AG09319 (cell line): Measurements from ENCODE around the gene MARCHF10.
A peak's percentile ranks its signal among the peaks of the same experiment; 100 is the strongest.

ENCODE experiments used
- DNase-seq: peaks from one replicate; pipeline ENCODE4 v3.0.0-alpha.2; 2010; ENCODE audit warnings: low read depth; ENCODE audit errors: extremely low read depth
- CTCF ChIP-seq: IDR thresholded peaks from 2 replicates; pipeline ENCODE4 v1.5.1; 2011; ENCODE audit warnings: low read depth, mild to moderate bottlenecking, inconsistent platforms, low read length, moderate library complexity

MARCHF10 gene

GRCh38 chr17:62767997-62768396, 40.1 kb downstream of the MARCHF10 start:
- no peak for DNase-seq
- TF ChIP-seq CTCF = no peak

GRCh38 chr17:62765351-62765750, 42.8 kb downstream of the MARCHF10 start:
- no peak for TF ChIP-seq CTCF
- DNase-seq = no peak

- DNase-seq = no peak
- no peak for TF ChIP-seq CTCF
Measured at GRCh38 chr17:62763891-62764600, 44.1 kb downstream of the MARCHF10 start.

GRCh38 chr17:62761884-62762283, 46.2 kb downstream of the MARCHF10 start:
- DNase-seq = no peak
- no peak for TF ChIP-seq CTCF

- TF ChIP-seq CTCF = no peak
- DNase-seq = no peak
Measured at GRCh38 chr17:62760945-62761267, 47.2 kb downstream of the MARCHF10 start.

- peak; percentile 60 for DNase-seq
- no peak for TF ChIP-seq CTCF
Measured at GRCh38 chr17:62760059-62760944, 47.8 kb downstream of the MARCHF10 start.

- no peak for TF ChIP-seq CTCF
- no peak for DNase-seq
Measured at GRCh38 chr17:62757500-62757951, 50.6 kb downstream of the MARCHF10 start.
